SH-SY5Y (cell line): Measurements from ENCODE around the gene GABRA1.

Experiments
- GATA2 ChIP-seq: IDR thresholded peaks from 2 replicates; pipeline ENCODE4 v1.6.1; 2011; ENCODE audit warnings: mild to moderate bottlenecking, low read depth, low read length
- GATA3 ChIP-seq: IDR thresholded peaks from 2 replicates; pipeline ENCODE4 v1.6.1; 2011; ENCODE audit warnings: low read depth, mild to moderate bottlenecking, low read length, moderate library complexity

- no peak for TF ChIP-seq GATA3
- TF ChIP-seq GATA2 = no peak
These were observed 86.6 kb downstream of the GABRA1 start for GRCh38 chr5:161934486-161934885.
